Psoas muscle (tissue), 8 donors: ENCODE measurements around the gene ATP8B1. TPM values are rescaled to one million over a fixed set of nuclear protein-coding genes. Genes with fewer than 3 reads are reported as not detected.

ENCODE experiments used
- ATAC-seq, 4 donors: fragments of 200-7000 bp; cut with Tn5 transposase; one replicate each; pipeline ENCODE4 v1.9.1; 2020; ENCODE audit warnings: moderate library complexity in 3 of 4, mild to moderate bottlenecking in 2 of 4
- DNase-seq, 2 donors: peaks; one replicate each; pipeline ENCODE4 v3.0.0-alpha.2; 2020
- H3K27ac ChIP-seq: fragments of 200-600 bp; one replicate; pipeline ENCODE4 v1.8.0; 2022
- H3K27me3 ChIP-seq, 3 donors: fragments of 200-600 bp in 1 of 3; one replicate each; pipeline versions ENCODE4 v1.6.1 to v1.8.0; 2013 to 2022; ENCODE audit warnings: low read length in 2 of 3, mild to moderate bottlenecking in 2 of 3, moderate library complexity in 1 of 3; ENCODE audit not compliant: insufficient read depth in 3 of 3
- H3K36me3 ChIP-seq, 2 donors: fragments of 200-600 bp in 1 of 2; one replicate each; pipeline versions ENCODE4 v1.6.1 to v1.8.0; 2013 to 2022; ENCODE audit warnings: low read depth in 1 of 2, mild to moderate bottlenecking in 1 of 2, moderate library complexity in 1 of 2; ENCODE audit not compliant: insufficient read depth in 1 of 2
- H3K4me1 ChIP-seq: fragments of 200-600 bp; one replicate; pipeline ENCODE4 v1.8.0; 2022
- H3K4me3 ChIP-seq: fragments of 200-600 bp; one replicate; pipeline ENCODE4 v1.8.0; 2022; ENCODE audit warnings: mild to moderate bottlenecking
- H3K9me3 ChIP-seq: fragments of 200-600 bp; one replicate; pipeline ENCODE4 v1.8.0; 2022
- CTCF ChIP-seq: fragments of 200-600 bp; IDR thresholded peaks from one replicate; pipeline ENCODE4 v1.8.0; 2022; ENCODE audit warnings: antibody characterized with exemption
- WGBS, 3 donors: extraction: QIAGEN DNeasy Blood & Tissue Kit; methylation state at CpG; one replicate each; pipeline versions ENCODE4 v1.1.6 to v1.1.7; 2013; 5-methylcytosine and 5-hydroxymethylcytosine counted together
- intact Hi-C, 2 donors: fragments of 100-400 bp; cut with DNase I; formaldehyde crosslinking; loops; one replicate each; pipeline versions ENCODE4 v1.11.0 to v1.14.2; 2022
- polyA plus RNA-seq, 3 donors: library from polyadenylated mRNA; stranded (reverse); fragments of 200-250 nt; gene quantifications; one replicate each; pipeline ENCODE4 v1.2.3, GENCODE V29; 2013
- total RNA-seq, 4 donors: library from RNA; stranded (reverse); fragmentation: NEBNext Ultra II Directional in 2 of 4; extraction: Animal tissue kit (Norgen Biotek cat#: 25700) in 2 of 4; gene quantifications; one replicate each; pipeline versions ENCODE4 v1.2.1 to v1.2.4, GENCODE V29; 2021 to 2023
- donor health status: healthy with polysubstance abuse.
- donor health status: DM: no; HTN: no; CAD: no; lungs with moderate emphysema.
- donor health status: Bipolar disorder and iron deficiency.
- donor health status: healthy.
- donor health status: DM: yes; HTN: yes; CAD: no.
- donor health status: DM: no; HTN: no; CAD: no.
- donor health status: DM: no; HTN: no; CAD: no.
- donor health status: DM: yes; HTN: yes; CAD: no.

Gene ATP8B1
- total and polyA plus RNA-seq, 7 donors = 0.45 to 2.5 (median 1.2) TPM

DNA sequence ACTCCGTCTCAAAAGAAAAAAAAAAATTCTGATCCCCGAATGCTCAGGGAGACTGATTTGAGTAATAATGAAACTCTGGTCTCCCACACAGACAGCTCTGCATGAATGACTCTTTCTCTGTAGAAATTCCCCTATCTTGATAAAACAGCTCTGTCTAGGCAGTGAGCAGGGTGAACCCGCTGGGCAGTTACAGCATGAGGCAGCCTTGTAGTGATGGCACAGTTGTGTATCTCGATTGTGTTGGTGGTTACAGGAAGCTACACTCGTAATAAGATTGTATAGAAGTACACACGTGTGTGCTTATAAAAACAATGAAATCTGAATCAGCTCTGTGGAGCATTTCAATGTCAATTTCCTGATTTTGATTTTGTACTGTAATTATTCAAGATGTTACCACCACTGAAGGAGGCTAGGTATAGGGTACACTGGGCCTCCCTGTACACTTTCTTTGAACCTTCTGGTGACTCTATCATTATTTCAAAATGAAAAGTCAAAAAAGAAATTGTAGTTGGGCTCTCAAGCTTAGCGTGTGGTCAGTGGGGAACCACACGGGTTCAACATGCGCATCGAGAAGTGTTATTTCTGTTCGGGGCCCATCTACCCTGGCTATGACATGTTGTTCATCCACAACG is 34.9 kb upstream of the ATP8B1 start:
- Histone ChIP-seq H3K4me3 (no peak overlapping the region), H3K4me1 (no peaks in the 10 kb centered on the region), H3K27ac (no peak overlapping the region), H3K36me3 (no peaks in the 10 kb centered on the region), H3K9me3 (no peaks in the 10 kb centered on the region), H3K27me3 (no peaks in the 10 kb centered on the region)
- 84 to 86% (median 86%) methylated on average over 12 of the region's 12 CpGs for WGBS, 3 donors
- intact Hi-C loops = no loop called here
- ATAC-seq = no peak
- DNase-seq = no peak
- TF ChIP-seq CTCF = no peak

DNA sequence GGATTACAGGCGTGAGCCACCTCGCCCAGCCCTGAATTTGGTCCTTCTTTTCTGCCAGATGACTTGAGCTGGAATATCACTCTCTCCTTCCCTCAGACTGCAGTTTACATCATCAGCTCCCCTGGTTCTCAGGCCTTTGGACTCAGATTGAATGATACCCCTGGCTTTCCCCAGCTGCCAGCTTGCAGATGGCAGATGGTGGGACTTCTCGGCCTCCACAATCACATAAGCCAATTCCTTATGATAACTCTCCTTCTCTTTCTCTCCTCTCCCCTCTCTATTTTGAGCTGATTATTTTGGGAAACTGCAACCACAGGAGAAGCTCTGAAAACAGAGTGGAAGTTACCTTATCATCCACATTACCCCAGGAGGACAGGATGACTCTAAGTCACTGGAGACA is 33.4 kb upstream of the ATP8B1 start:
- WGBS, 3 donors = 79 to 92% (median 92%) methylated on average over 3 of the region's 3 CpGs
- H3K27ac ChIP-seq = no peak overlapping the region
- no peaks in the 10 kb centered on the region for H3K4me1 ChIP-seq
- TF ChIP-seq CTCF = no peak
- H3K4me3 ChIP-seq = no peak overlapping the region
- intact Hi-C loops = no loop called here
- H3K36me3 ChIP-seq = no peaks in the 10 kb centered on the region
- ATAC-seq (no peak), DNase-seq (no peak)
- H3K9me3 ChIP-seq = peaks cover 5% of the 10 kb centered on the region
- no peaks in the 10 kb centered on the region for H3K27me3 ChIP-seq

GRCh38 chr18:57835904-57836303 is 32.8 kb upstream of the ATP8B1 start:
- WGBS, 3 donors = 81 to 88% (median 87%) methylated on average over 2 of the region's 2 CpGs

GRCh38 chr18:57834616-57835015 is 31.5 kb upstream of the ATP8B1 start:
- no peak for TF ChIP-seq CTCF
- Histone ChIP-seq H3K4me1 (no peaks in the 10 kb centered on the region), H3K4me3 (no peak overlapping the region), H3K9me3 (peaks cover 5% of the 10 kb centered on the region), H3K36me3 (no peaks in the 10 kb centered on the region), H3K27me3 (no peaks in the 10 kb centered on the region), H3K27ac (no peak overlapping the region)
- WGBS, 3 donors = 88 to 94% (median 93%) methylated on average over 2 of the region's 2 CpGs
- no peak for ATAC-seq
- no peak for DNase-seq
- intact Hi-C loops = no loop called here

More at GRCh38 chr18:57835904-57836303, 32.8 kb upstream of the ATP8B1 start:
- Histone ChIP-seq H3K27me3 (no peaks in the 10 kb centered on the region), H3K4me1 (no peaks in the 10 kb centered on the region), H3K4me3 (no peak overlapping the region), H3K36me3 (no peaks in the 10 kb centered on the region), H3K27ac (no peak overlapping the region), H3K9me3 (peaks cover 5% of the 10 kb centered on the region)
- TF ChIP-seq CTCF = no peak
- intact Hi-C loops = no loop called here
- ATAC-seq (no peak), DNase-seq (no peak)
